ENCODE data around the gene GBX2. TPM values are rescaled to one million over a fixed set of nuclear protein-coding genes. Genes with fewer than 3 reads are reported as not detected.

The GBX2 gene
- total RNA-seq, 1 experiment from 2014 or later, result 25.6 TPM

- TF ChIP-seq MAX (CRISPR knock-in tag; IDR thresholded peaks at IDR 0.05), result peak; percentile 82; the same call in 1 of the 2 replicates
- no peak for TF ChIP-seq TEAD4 (CRISPR knock-in tag; IDR thresholded peaks at IDR 0.05)
- no peak for TF ChIP-seq FOXJ3 (CRISPR knock-in tag; IDR thresholded peaks at IDR 0.05; ENCODE audit: borderline replicate concordance)
- TF ChIP-seq ZNF512 (CRISPR knock-in tag; IDR thresholded peaks at IDR 0.05; ENCODE audit: borderline replicate concordance), result no peak
- no peak for TF ChIP-seq STAT6 (CRISPR knock-in tag; conservative IDR thresholded peaks at IDR 0.05; ENCODE audit: low read depth)
- peak; percentile 57; the same call in 1 of the 2 replicates for TF ChIP-seq FOXP1 (CRISPR knock-in tag; IDR thresholded peaks at IDR 0.05; ENCODE audit: borderline replicate concordance)
- TF ChIP-seq EMX1 (CRISPR knock-in tag; IDR thresholded peaks at IDR 0.05), result no peak
- no peak for TF ChIP-seq ZNF396 (CRISPR knock-in tag; IDR thresholded peaks at IDR 0.05; ENCODE audit: borderline replicate concordance)
- 0 out of 2 replicates have a peak, but pooled peaks have one; percentile 9 for TF ChIP-seq USF2 (CRISPR knock-in tag; IDR thresholded peaks at IDR 0.05)
- no peak for TF ChIP-seq CREM (CRISPR knock-in tag; IDR thresholded peaks at IDR 0.05)
- TF ChIP-seq ETV6 (CRISPR knock-in tag; IDR thresholded peaks at IDR 0.05), result peak; percentile 20; the same call in 1 of the 2 replicates
- no peak for TF ChIP-seq OVOL2 (CRISPR knock-in tag; IDR thresholded peaks at IDR 0.05; ENCODE audit: borderline replicate concordance)
- TF ChIP-seq AR (CRISPR knock-in tag; IDR thresholded peaks at IDR 0.05), result no peak
- TF ChIP-seq GTF2I (CRISPR knock-in tag; conservative IDR thresholded peaks at IDR 0.05), result no peak
- no peak for TF ChIP-seq CDX4 (CRISPR knock-in tag; IDR thresholded peaks at IDR 0.05; ENCODE audit: borderline replicate concordance)
- no peak for TF ChIP-seq IRF2 (CRISPR knock-in tag; IDR thresholded peaks at IDR 0.05; ENCODE audit: borderline replicate concordance, low read depth)
- peak; percentile 32; the same call in 1 of the 2 replicates for TF ChIP-seq NR2C2 (CRISPR knock-in tag; IDR thresholded peaks at IDR 0.05)
- no peak for TF ChIP-seq AFF4 (CRISPR knock-in tag; IDR thresholded peaks at IDR 0.05; ENCODE audit: borderline replicate concordance)
- TF ChIP-seq ZNF425 (CRISPR knock-in tag; conservative IDR thresholded peaks at IDR 0.05), result no peak
Observed at GRCh38 chr2:236163471-236164200, 4.5 kb downstream of the GBX2 start (continued).

Measured in WTC11 (cell line).